Esophagus (tissue), 2 donors: ENCODE measurements around the gene ISCA2. TPM values are rescaled to one million over a fixed set of nuclear protein-coding genes. Genes with fewer than 3 reads are reported as not detected.
"Not testable (repeated sequence)": the region's sequence is repeated elsewhere in the genome, so short reads cannot be mapped to it uniquely, and the experiment has no call there.

Experiments
- H3K27ac ChIP-seq, 2 donors: one replicate each; pipeline ENCODE4 v1.5.1; 2013; ENCODE audit warnings: low read depth in 2 of 2, mild to moderate bottlenecking in 2 of 2, inconsistent platforms in 1 of 2, low read length in 1 of 2, moderate library complexity in 1 of 2
- H3K27me3 ChIP-seq, 2 donors: one replicate each; pipeline ENCODE4 v1.6.1; 2013; ENCODE audit warnings: low read length in 2 of 2, control low read depth in 1 of 2, mild to moderate bottlenecking in 1 of 2; ENCODE audit not compliant: insufficient read depth in 2 of 2, control insufficient read depth in 1 of 2
- H3K36me3 ChIP-seq, 2 donors: one replicate each; pipeline ENCODE4 v1.6.1; 2013; ENCODE audit warnings: low read length in 1 of 2; ENCODE audit not compliant: control insufficient read depth in 2 of 2, insufficient read depth in 2 of 2
- H3K4me1 ChIP-seq, 2 donors: one replicate each; pipeline ENCODE4 v1.6.1; 2013; ENCODE audit warnings: low read length in 1 of 2; ENCODE audit not compliant: control insufficient read depth in 2 of 2, insufficient read depth in 2 of 2
- H3K4me3 ChIP-seq, 2 donors: one replicate each; pipeline ENCODE4 v1.5.1; 2013; ENCODE audit warnings: low read length in 2 of 2, mild to moderate bottlenecking in 2 of 2, low read depth in 1 of 2, moderate library complexity in 1 of 2
- H3K9me3 ChIP-seq, 2 donors: one replicate each; pipeline ENCODE4 v1.6.1; 2013; ENCODE audit warnings: mild to moderate bottlenecking in 2 of 2, low read depth in 1 of 2, low read length in 1 of 2, moderate library complexity in 1 of 2; ENCODE audit not compliant: control insufficient read depth in 2 of 2, insufficient read depth in 1 of 2
- WGBS, 2 donors: extraction: QIAGEN DNeasy Blood & Tissue Kit; methylation state at CpG; one replicate each; pipeline ENCODE4 v1.1.7; 2013; 5-methylcytosine and 5-hydroxymethylcytosine counted together
- polyA plus RNA-seq, 2 donors: library from polyadenylated mRNA; stranded (reverse); fragments of 200-250 nt; gene quantifications; one replicate each; pipeline ENCODE4 v1.2.3, GENCODE V29; 2013
- donor health status: healthy with polysubstance abuse.
- donor health status: Bipolar disorder and iron deficiency.

ISCA2 gene
- polyA plus RNA-seq, 2 donors: 10.9 to 15.3 TPM

DNA sequence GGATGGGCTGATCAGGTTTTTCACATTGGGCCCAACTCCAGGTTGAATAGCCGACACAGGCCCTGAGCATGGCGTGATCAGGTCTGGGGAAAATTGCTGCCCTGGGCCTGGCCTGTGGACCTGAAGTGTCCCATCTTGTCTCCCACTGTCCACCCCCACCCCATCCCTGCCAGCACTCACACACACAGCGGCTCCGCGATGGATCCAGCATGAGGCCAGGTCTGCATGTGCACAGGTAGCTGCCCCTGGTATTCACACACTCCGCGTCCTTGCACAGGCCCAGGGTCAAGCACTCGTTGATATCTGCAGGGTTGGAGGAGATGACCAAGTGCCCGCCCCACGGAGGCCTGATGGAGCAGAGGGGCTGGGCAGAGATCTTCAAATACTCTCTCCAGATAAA lies 38.7 kb downstream of the ISCA2 start:
- WGBS, 2 donors: 92 to 93% methylated on average over 10 of the region's 10 CpGs
- H3K9me3 ChIP-seq: no peaks in the 10 kb centered on the region
- peaks cover 0 to 7% of the 10 kb centered on the region in 2 donors for H3K36me3 ChIP-seq
- H3K4me3 ChIP-seq: no peak overlapping the region
- no peaks in the 10 kb centered on the region for H3K27me3 ChIP-seq
- no peak overlapping the region for H3K27ac ChIP-seq
- peaks cover 3 to 6% of the 10 kb centered on the region in 2 donors for H3K4me1 ChIP-seq

GRCh38 chr14:74533576-74533975 lies 40.0 kb downstream of the ISCA2 start:
- Histone ChIP-seq H3K27me3 (no peaks in the 10 kb centered on the region), H3K4me3 (no peak overlapping the region)
- WGBS, 2 donors: 77 to 83% methylated on average over 7 of the region's 7 CpGs

GRCh38 chr14:74535756-74536325 lies 42.3 kb downstream of the ISCA2 start:
- Histone ChIP-seq H3K9me3 (no peaks in the 10 kb centered on the region), H3K36me3 (peaks cover 0 to 11% of the 10 kb centered on the region in 2 donors), H3K27me3 (no peaks in the 10 kb centered on the region), H3K4me1 (peaks cover 3 to 6% of the 10 kb centered on the region in 2 donors), H3K27ac (no peak overlapping the region), H3K4me3 (no peak overlapping the region)
- 82 to 85% methylated on average over 10 of the region's 10 CpGs for WGBS, 2 donors

More at GRCh38 chr14:74533576-74533975, 40.0 kb downstream of the ISCA2 start:
- H3K36me3 ChIP-seq: peaks cover 0 to 7% of the 10 kb centered on the region in 2 donors
- H3K27ac ChIP-seq: no peak overlapping the region
- H3K9me3 ChIP-seq: no peaks in the 10 kb centered on the region
- H3K4me1 ChIP-seq: peaks cover 3 to 6% of the 10 kb centered on the region in 2 donors

DNA sequence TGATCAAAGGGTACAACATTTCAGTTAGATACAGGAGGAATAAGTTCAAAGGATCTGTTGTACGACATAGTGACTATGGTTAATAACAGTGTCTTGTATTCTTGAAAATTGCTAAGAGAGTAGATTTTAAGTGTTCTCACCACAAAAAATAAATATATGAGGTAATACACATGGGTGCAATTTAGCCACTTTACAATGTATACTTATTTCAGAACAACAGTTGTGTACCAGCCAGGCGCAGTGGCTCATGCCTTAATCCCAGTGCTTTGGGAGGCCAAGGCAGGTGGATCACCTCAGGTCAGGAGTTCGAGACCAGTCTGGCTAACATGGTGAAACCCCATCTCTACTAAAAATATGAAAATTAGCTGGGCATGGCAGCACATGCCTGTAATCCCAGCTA lies 42.8 kb downstream of the ISCA2 start:
- H3K4me1 ChIP-seq, H3K4me3 ChIP-seq, H3K27me3 ChIP-seq, H3K9me3 ChIP-seq, H3K27ac ChIP-seq: not testable (repeated sequence)
- WGBS, 2 donors: 93% methylated on average over 3 of the region's 3 CpGs
- H3K36me3 ChIP-seq: peaks cover 0 to 11% of the 10 kb centered on the region in 2 donors

DNA sequence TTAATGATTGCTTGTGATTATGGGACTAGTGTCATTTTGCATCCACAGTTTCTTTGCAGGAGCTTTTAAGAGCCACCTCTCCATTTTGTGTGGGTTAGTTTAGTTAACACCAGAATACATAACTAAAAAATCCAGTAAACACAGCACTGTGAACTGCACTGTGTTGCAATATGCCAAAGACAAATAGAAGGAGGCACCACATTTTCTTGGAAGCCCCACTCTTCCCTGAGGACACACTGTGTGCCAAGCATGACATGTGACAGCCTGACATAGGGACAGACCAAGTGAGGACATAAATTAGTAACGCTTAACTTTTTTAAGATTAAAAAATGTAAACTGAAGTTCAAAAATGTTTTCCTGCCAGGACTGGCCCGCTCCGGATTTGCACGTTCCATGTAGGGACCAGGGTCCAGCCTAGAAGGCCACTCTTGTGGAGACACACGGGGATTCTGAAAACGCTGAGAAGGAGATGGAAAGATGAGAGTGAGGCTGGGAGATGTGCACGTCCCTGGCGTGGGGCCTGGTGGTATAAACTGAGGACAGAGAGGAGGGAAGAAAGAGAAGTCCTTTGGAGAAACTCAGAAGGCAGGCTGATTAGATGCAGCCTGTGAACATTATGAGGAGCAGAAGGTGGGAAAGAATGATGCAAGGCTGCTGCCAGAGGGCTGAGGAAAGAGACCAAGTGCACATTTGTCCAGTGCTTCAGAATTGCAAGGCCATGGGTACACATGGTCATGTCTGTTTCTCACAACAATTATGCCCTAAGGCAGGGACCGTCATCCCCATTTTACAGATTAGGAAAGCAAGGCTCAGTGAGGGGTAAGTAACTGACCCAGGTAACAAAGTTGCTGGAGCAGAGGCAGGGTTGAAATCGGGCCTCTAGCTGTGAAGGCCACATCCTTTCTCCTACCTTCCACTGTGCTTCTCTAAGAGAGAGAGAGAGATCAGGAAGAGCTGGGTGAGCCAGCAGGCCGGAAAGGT lies 45.1 kb downstream of the ISCA2 start:
- 84 to 87% methylated on average over 11 of the region's 11 CpGs for WGBS, 2 donors
- Histone ChIP-seq H3K9me3 (no peaks in the 10 kb centered on the region), H3K36me3 (peaks cover 0 to 11% of the 10 kb centered on the region in 2 donors), H3K27ac (no peak overlapping the region), H3K4me3 (no peak overlapping the region), H3K27me3 (no peaks in the 10 kb centered on the region), H3K4me1 (no peaks in the 10 kb centered on the region)

GRCh38 chr14:74539503-74539902 lies 45.9 kb downstream of the ISCA2 start:
- Histone ChIP-seq H3K9me3 (no peaks in the 10 kb centered on the region), H3K4me3 (no peak overlapping the region), H3K27ac (no peak overlapping the region), H3K27me3 (no peaks in the 10 kb centered on the region), H3K4me1 (no peaks in the 10 kb centered on the region), H3K36me3 (peaks cover 0 to 11% of the 10 kb centered on the region in 2 donors)
- 76 to 81% methylated on average over 4 of the region's 4 CpGs for WGBS, 2 donors

DNA sequence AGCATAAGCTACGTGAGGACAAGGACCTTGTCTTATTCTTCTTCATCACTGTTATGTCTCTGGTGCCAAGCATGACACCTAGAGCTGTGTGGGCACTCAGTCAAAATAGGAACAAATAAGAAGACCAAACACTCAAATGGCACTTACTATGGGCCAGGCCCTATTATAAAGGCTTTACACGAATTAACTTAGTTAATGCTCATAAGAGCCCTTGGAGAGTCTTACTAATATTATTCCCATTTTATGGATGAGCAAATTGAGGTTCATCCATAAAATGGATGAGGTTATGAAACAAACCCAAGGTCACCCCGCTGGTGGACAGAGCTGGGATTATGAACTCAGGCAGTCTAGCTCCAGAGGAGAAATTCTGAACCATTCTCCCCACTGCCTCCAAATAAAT lies 47.7 kb downstream of the ISCA2 start:
- peaks cover 0 to 11% of the 10 kb centered on the region in 2 donors for H3K36me3 ChIP-seq
- no peaks in the 10 kb centered on the region for H3K9me3 ChIP-seq
- no peak overlapping the region for H3K4me3 ChIP-seq
- no peak overlapping the region for H3K27ac ChIP-seq
- 84 to 90% methylated on average over 3 of the region's 3 CpGs for WGBS, 2 donors
- no peaks in the 10 kb centered on the region for H3K4me1 ChIP-seq
- no peaks in the 10 kb centered on the region for H3K27me3 ChIP-seq

DNA sequence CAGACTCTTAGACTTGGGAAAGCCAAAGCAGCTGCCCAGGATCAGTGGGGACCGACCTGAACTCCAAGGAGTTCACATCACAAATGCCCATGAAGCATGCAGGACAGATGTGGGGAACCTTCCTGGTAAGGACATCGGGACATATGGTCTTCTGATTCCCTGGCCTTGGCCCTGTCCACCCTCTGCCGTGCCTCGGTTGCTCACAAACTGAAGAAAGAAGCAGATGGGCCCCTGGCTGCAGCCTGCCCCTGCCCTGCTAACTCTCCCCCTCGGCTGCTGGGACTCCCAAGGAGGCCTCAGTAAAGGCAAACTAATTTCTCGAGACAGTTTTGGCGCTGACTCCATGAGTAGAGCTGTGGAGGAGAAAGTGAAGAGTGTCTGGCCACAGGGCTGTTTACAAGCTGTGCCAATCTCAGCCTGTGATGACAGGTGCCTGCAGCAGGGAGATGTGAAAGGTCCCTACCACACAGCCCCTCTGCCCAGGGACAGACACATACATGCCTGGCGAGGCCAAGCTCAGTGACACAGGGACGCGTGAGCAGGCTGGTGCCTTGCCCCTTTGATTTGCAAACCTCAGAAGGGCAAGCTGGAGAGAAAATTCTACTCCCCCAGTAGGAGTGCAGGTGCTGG lies 48.6 kb downstream of the ISCA2 start:
- peaks cover 0 to 11% of the 10 kb centered on the region in 2 donors for H3K36me3 ChIP-seq
- H3K9me3 ChIP-seq: no peaks in the 10 kb centered on the region
- H3K4me3 ChIP-seq: no peak overlapping the region
- H3K4me1 ChIP-seq: no peaks in the 10 kb centered on the region
- no peak overlapping the region for H3K27ac ChIP-seq
- no peaks in the 10 kb centered on the region for H3K27me3 ChIP-seq
- 87% methylated on average over 10 of the region's 10 CpGs for WGBS, 2 donors

DNA sequence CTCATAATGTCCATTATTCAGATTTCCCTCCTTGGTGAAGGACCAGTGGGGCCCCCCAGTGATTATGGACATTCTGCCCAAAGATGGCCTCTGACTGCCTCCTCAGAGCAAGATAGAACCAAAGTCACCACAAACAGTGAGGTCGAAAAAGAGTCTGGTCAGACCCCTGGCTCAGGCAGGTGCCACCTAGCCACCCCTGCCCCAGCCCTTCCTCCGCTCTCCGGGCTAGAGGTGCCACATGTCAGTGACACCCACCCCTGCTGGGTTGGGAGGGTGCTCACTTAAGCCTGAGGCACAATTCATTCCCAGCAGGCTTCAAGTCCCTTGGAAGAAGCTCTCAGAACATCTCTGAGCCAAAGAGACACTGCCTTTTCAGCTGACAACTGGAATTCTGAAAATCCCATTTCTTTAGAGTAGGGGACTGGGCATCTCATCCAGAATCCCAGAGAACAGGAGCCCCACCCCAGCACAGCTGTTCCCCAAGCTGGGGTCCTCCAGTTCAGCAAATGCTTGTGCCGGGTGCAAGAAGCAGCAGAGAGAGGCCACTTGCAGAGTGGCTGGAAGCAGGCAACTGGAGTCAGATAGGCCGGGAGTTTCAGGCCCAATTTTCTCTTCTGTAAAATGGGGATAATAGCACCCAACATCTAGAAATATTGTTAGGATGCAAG lies 50.3 kb downstream of the ISCA2 start:
- Histone ChIP-seq H3K4me1 (peaks cover 0 to 1% of the 10 kb centered on the region in 2 donors), H3K9me3 (no peaks in the 10 kb centered on the region), H3K27me3 (no peaks in the 10 kb centered on the region), H3K36me3 (peaks cover 0 to 9% of the 10 kb centered on the region in 2 donors), H3K4me3 (no peak overlapping the region), H3K27ac (no peak overlapping the region)
- 91% methylated on average over 5 of the region's 5 CpGs for WGBS, 2 donors
